ENCODE measurements around the gene SOX15.

- TF ChIP-seq CTCF (IDR thresholded peaks at IDR 0.05) (no peak), ZFX (IDR thresholded peaks at IDR 0.05; ENCODE audit: borderline replicate concordance) (no peak)
Observed at GRCh38 chr17:7590743-7591142, 849 bp upstream of the SOX15 start.

Data from 22Rv1 (cell line).